H1 (cell line): ENCODE data around the gene SLX9. TPM values are rescaled to one million over a fixed set of nuclear protein-coding genes. Genes with fewer than 3 reads are reported as not detected.

ENCODE experiments used
- CEBPB ChIP-seq: IDR thresholded peaks from 2 replicates; pipeline ENCODE4 v1.6.1; 2012; ENCODE audit warnings: low read depth, low read length
- CHD2 ChIP-seq: IDR thresholded peaks from 2 replicates; pipeline ENCODE4 v1.6.1; 2012; ENCODE audit warnings: low read length, improper control_type of control experiment
- GTF2F1 ChIP-seq: IDR thresholded peaks from 2 replicates; pipeline ENCODE4 v1.6.1; 2012; ENCODE audit warnings: low read depth, low read length, improper control_type of control experiment, borderline replicate concordance
- HDAC2 ChIP-seq, 2 experiments: fragments of 300-600 bp in 1 of 2; sonication (generic) in 1 of 2; IDR thresholded peaks; 2 replicates each; pipeline ENCODE4 v1.6.1; 2011 to 2012; ENCODE audit warnings: low read depth in 2 of 2, low read length in 2 of 2, mild to moderate bottlenecking in 2 of 2, moderate library complexity in 2 of 2, borderline replicate concordance in 1 of 2, inconsistent platforms in 1 of 2
- SP1 ChIP-seq: IDR thresholded peaks from 2 replicates; pipeline ENCODE4 v1.6.1; 2011; ENCODE audit warnings: low read depth, low read length
- polyA plus RNA-seq, 7 experiments: library from polyadenylated mRNA; depleted of rRNA in 3 of 7; stranded (reverse) in 5 of 7; unstranded in 2 of 7; fragments of >200 nt in 5 of 7; fragments of 200-250 nt in 2 of 7; gene quantifications; 1 replicate in 5 of 7; 2 replicates in 1 of 7; 4 replicates in 1 of 7; pipeline versions ENCODE4 v1.2.1 to v1.2.3, GENCODE V29; 2011 to 2013; ENCODE audit warnings: missing spikeins in 2 of 7, mixed read lengths in 2 of 7
- total RNA-seq: library from RNA; stranded (reverse); fragmentation: NEBNext Ultra II Directional; extraction: Animal tissue kit (Norgen Biotek cat#: 25700); gene quantifications from 2 replicates; pipeline ENCODE4 v1.2.1, GENCODE V29; 2021
- TF ChIP-seq, protein P1 (sequence below): fragments of 300-600 bp; sonication (generic); IDR thresholded peaks from 2 replicates; pipeline ENCODE4 v1.7.1; 2012; ENCODE audit warnings: low read length, moderate library complexity, mild to moderate bottlenecking, inconsistent platforms; ENCODE audit not compliant: insufficient replicate concordance
- TF ChIP-seq, protein P2 (sequence below): IDR thresholded peaks from 2 replicates; pipeline ENCODE4 v1.6.1; 2012; ENCODE audit warnings: low read length, inconsistent platforms
- TF ChIP-seq, protein P3 (sequence below): IDR thresholded peaks from 2 replicates; pipeline ENCODE4 v1.6.1; 2011; ENCODE audit warnings: low read depth, mild to moderate bottlenecking, low read length; ENCODE audit not compliant: insufficient read depth

The SLX9 gene
- total and polyA plus RNA-seq, 2 of the 8 experiments (the other 6 are each of a cell fraction or from before 2014, with no cell fraction given) = 17.7 to 57.3 TPM

DNA sequence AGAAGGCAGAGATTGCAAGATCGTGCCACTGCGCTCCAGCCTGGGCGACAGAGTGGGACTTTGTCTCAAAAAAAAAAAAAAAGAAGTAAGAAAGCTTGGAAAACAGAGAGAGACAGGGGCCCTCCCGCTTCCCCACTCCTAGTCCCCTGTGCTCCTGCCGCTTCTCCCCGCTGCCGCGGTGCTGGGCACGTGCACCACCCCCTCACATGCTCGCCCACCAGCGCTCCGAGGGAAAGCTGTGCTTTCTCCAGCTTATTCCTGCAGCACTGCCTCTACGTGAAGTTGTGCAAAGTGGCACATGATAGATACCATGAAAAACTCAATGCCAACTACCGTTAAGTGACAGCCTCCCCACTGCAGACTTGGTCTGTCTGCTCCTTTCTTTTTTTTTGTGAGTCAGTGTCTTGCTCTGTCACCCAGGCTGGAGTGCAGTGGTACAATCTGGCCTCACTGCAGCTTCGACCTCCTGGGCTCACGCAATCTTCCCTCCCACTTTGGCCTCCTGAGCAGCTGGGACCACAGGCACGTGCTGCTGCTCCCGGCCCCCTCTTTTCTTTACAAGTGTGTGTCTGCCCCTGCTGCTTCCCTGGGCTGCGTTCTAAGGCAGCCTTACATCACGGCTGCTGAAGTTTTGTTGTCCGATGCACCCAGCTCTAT is 15.4 kb downstream of the SLX9 start (continued):
- TF ChIP-seq, protein P1, sequence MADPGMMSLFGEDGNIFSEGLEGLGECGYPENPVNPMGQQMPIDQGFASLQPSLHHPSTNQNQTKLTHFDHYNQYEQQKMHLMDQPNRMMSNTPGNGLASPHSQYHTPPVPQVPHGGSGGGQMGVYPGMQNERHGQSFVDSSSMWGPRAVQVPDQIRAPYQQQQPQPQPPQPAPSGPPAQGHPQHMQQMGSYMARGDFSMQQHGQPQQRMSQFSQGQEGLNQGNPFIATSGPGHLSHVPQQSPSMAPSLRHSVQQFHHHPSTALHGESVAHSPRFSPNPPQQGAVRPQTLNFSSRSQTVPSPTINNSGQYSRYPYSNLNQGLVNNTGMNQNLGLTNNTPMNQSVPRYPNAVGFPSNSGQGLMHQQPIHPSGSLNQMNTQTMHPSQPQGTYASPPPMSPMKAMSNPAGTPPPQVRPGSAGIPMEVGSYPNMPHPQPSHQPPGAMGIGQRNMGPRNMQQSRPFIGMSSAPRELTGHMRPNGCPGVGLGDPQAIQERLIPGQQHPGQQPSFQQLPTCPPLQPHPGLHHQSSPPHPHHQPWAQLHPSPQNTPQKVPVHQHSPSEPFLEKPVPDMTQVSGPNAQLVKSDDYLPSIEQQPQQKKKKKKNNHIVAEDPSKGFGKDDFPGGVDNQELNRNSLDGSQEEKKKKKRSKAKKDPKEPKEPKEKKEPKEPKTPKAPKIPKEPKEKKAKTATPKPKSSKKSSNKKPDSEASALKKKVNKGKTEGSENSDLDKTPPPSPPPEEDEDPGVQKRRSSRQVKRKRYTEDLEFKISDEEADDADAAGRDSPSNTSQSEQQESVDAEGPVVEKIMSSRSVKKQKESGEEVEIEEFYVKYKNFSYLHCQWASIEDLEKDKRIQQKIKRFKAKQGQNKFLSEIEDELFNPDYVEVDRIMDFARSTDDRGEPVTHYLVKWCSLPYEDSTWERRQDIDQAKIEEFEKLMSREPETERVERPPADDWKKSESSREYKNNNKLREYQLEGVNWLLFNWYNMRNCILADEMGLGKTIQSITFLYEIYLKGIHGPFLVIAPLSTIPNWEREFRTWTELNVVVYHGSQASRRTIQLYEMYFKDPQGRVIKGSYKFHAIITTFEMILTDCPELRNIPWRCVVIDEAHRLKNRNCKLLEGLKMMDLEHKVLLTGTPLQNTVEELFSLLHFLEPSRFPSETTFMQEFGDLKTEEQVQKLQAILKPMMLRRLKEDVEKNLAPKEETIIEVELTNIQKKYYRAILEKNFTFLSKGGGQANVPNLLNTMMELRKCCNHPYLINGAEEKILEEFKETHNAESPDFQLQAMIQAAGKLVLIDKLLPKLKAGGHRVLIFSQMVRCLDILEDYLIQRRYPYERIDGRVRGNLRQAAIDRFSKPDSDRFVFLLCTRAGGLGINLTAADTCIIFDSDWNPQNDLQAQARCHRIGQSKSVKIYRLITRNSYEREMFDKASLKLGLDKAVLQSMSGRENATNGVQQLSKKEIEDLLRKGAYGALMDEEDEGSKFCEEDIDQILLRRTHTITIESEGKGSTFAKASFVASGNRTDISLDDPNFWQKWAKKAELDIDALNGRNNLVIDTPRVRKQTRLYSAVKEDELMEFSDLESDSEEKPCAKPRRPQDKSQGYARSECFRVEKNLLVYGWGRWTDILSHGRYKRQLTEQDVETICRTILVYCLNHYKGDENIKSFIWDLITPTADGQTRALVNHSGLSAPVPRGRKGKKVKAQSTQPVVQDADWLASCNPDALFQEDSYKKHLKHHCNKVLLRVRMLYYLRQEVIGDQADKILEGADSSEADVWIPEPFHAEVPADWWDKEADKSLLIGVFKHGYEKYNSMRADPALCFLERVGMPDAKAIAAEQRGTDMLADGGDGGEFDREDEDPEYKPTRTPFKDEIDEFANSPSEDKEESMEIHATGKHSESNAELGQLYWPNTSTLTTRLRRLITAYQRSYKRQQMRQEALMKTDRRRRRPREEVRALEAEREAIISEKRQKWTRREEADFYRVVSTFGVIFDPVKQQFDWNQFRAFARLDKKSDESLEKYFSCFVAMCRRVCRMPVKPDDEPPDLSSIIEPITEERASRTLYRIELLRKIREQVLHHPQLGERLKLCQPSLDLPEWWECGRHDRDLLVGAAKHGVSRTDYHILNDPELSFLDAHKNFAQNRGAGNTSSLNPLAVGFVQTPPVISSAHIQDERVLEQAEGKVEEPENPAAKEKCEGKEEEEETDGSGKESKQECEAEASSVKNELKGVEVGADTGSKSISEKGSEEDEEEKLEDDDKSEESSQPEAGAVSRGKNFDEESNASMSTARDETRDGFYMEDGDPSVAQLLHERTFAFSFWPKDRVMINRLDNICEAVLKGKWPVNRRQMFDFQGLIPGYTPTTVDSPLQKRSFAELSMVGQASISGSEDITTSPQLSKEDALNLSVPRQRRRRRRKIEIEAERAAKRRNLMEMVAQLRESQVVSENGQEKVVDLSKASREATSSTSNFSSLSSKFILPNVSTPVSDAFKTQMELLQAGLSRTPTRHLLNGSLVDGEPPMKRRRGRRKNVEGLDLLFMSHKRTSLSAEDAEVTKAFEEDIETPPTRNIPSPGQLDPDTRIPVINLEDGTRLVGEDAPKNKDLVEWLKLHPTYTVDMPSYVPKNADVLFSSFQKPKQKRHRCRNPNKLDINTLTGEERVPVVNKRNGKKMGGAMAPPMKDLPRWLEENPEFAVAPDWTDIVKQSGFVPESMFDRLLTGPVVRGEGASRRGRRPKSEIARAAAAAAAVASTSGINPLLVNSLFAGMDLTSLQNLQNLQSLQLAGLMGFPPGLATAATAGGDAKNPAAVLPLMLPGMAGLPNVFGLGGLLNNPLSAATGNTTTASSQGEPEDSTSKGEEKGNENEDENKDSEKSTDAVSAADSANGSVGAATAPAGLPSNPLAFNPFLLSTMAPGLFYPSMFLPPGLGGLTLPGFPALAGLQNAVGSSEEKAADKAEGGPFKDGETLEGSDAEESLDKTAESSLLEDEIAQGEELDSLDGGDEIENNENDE = no peak
- TF ChIP-seq SP1 (no peak), CEBPB (no peak), CHD2 (no peak), HDAC2 (IDR thresholded peaks at IDR 0.05; ENCODE audit: borderline replicate concordance in 1 of 2, low read depth in 2 of 2, low read length in 2 of 2) (no peak), GTF2F1 (no peak)
- TF ChIP-seq, protein P2, sequence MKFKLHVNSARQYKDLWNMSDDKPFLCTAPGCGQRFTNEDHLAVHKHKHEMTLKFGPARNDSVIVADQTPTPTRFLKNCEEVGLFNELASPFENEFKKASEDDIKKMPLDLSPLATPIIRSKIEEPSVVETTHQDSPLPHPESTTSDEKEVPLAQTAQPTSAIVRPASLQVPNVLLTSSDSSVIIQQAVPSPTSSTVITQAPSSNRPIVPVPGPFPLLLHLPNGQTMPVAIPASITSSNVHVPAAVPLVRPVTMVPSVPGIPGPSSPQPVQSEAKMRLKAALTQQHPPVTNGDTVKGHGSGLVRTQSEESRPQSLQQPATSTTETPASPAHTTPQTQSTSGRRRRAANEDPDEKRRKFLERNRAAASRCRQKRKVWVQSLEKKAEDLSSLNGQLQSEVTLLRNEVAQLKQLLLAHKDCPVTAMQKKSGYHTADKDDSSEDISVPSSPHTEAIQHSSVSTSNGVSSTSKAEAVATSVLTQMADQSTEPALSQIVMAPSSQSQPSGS = no peak
- TF ChIP-seq, protein P3, sequence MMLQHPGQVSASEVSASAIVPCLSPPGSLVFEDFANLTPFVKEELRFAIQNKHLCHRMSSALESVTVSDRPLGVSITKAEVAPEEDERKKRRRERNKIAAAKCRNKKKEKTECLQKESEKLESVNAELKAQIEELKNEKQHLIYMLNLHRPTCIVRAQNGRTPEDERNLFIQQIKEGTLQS = no peak
